Tibial nerve (tissue), 4 donors: ENCODE measurements around the gene NKD1. TPM values are rescaled to one million over a fixed set of nuclear protein-coding genes. Genes with fewer than 3 reads are reported as not detected.

Source experiments
- DNase-seq, 2 donors: peaks; one replicate each; pipeline ENCODE4 v3.0.0-alpha.2; 2019; ENCODE audit warnings: low spot score in 2 of 2
- H3K27ac ChIP-seq, 4 donors: fragments of 200-600 bp; sonication (generic) in 3 of 4; one replicate each; pipeline ENCODE4 v1.5.1; 2017 to 2019; ENCODE audit warnings: mild to moderate bottlenecking in 1 of 4
- H3K27me3 ChIP-seq, 2 donors: fragments of 200-600 bp; sonication (generic) in 1 of 2; one replicate each; pipeline versions ENCODE4 v1.5.1 to v1.6.0; 2017 to 2019
- H3K36me3 ChIP-seq, 3 donors: fragments of 200-600 bp; sonication (generic); one replicate each; pipeline ENCODE4 v1.5.1; 2018 to 2019
- H3K4me1 ChIP-seq, 4 donors: fragments of 200-600 bp; sonication (generic) in 3 of 4; one replicate each; pipeline ENCODE4 v1.5.1; 2017 to 2019
- H3K4me3 ChIP-seq, 4 donors: fragments of 200-600 bp; sonication (generic) in 3 of 4; one replicate each; pipeline ENCODE4 v1.5.1; 2017 to 2019; ENCODE audit warnings: mild to moderate bottlenecking in 1 of 4, moderate library complexity in 1 of 4
- H3K9me3 ChIP-seq, 4 donors: fragments of 200-600 bp; sonication (generic) in 3 of 4; one replicate each; pipeline ENCODE4 v1.5.1; 2017 to 2019
- CTCF ChIP-seq, 5 experiments: fragments of 200-600 bp in 3 of 5; fragments of 450-650 bp in 2 of 5; sonication (generic) in 3 of 5; IDR thresholded peaks; one replicate each; pipeline ENCODE4 v1.5.1; 2016 to 2019; ENCODE audit warnings: antibody characterized with exemption in 5 of 5, mild to moderate bottlenecking in 3 of 5, moderate library complexity in 2 of 5
- EP300 ChIP-seq, 2 donors: sonication (generic); formaldehyde crosslinking; IDR thresholded peaks; one replicate each; pipeline ENCODE4 v1.6.1; 2017; ENCODE audit warnings: antibody characterized with exemption in 2 of 2, mild to moderate bottlenecking in 1 of 2
- POLR2A ChIP-seq, 2 donors: fragments of 450-650 bp; IDR thresholded peaks; one replicate each; pipeline ENCODE4 v1.6.1; 2017; ENCODE audit warnings: antibody characterized with exemption in 2 of 2, mild to moderate bottlenecking in 2 of 2, moderate library complexity in 2 of 2
- whole genome bisulfite sequencing, 2 donors: methylation state at CpG; one replicate each; pipeline ENCODE4 v1.1.5; 2018; 5-methylcytosine and 5-hydroxymethylcytosine counted together
- total RNA-seq, 4 donors: library from RNA; depleted of rRNA; stranded (reverse); fragments of >200 nt; gene quantifications; one replicate each; pipeline ENCODE4 v1.1.0, GENCODE V29; 2016

The NKD1 gene
- total RNA-seq, 4 donors from 2014 or later, result 20.1 to 92.4 (median 43.1) TPM

GRCh38 chr16:50640391-50640790 lies 92.2 kb downstream of the NKD1 start:
- 78 to 90% methylated on average over 1 of the region's 1 CpG for WGBS, 2 donors

GRCh38 chr16:50640919-50641817 lies 93.0 kb downstream of the NKD1 start:
- DNase-seq, result no peak
- Histone ChIP-seq H3K9me3 (no peaks in the 10 kb centered on the region), H3K36me3 (no peaks in the 10 kb centered on the region), H3K27me3 (no peaks in the 10 kb centered on the region), H3K4me1 (peaks cover 0 to 5% (median 0%) of the 10 kb centered on the region in 4 donors), H3K27ac (no peak overlapping the region), H3K4me3 (no peak overlapping the region)
- 83 to 87% methylated on average over 13 to 15 of the region's 15 CpGs for WGBS, 2 donors
- TF ChIP-seq CTCF (IDR thresholded peaks at IDR 0.05), result no peak
- no peak for TF ChIP-seq EP300 (IDR thresholded peaks at IDR 0.05)
- no peak for TF ChIP-seq POLR2A (IDR thresholded peaks at IDR 0.05)

More at GRCh38 chr16:50640391-50640790, 92.2 kb downstream of the NKD1 start:
- no peak overlapping the region for H3K27ac ChIP-seq
- H3K9me3 ChIP-seq, result no peaks in the 10 kb centered on the region
- no peak for DNase-seq
- no peak overlapping the region for H3K4me3 ChIP-seq
- H3K4me1 ChIP-seq, result peaks cover 0 to 5% (median 0%) of the 10 kb centered on the region in 4 donors
- TF ChIP-seq EP300 (IDR thresholded peaks at IDR 0.05) (no peak), CTCF (IDR thresholded peaks at IDR 0.05) (no peak), POLR2A (IDR thresholded peaks at IDR 0.05) (no peak)
- no peaks in the 10 kb centered on the region for H3K36me3 ChIP-seq
- H3K27me3 ChIP-seq, result no peaks in the 10 kb centered on the region

GRCh38 chr16:50641818-50642187 lies 93.6 kb downstream of the NKD1 start:
- H3K4me1 ChIP-seq, result peaks cover 0 to 5% (median 0%) of the 10 kb centered on the region in 4 donors
- DNase-seq, result no peak
- no peaks in the 10 kb centered on the region for H3K27me3 ChIP-seq
- no peak overlapping the region for H3K27ac ChIP-seq
- H3K4me3 ChIP-seq, result no peak overlapping the region
- no peaks in the 10 kb centered on the region for H3K36me3 ChIP-seq
- 91 to 94% methylated on average over 4 of the region's 4 CpGs for WGBS, 2 donors
- no peaks in the 10 kb centered on the region for H3K9me3 ChIP-seq
- TF ChIP-seq EP300 (IDR thresholded peaks at IDR 0.05) (no peak), CTCF (IDR thresholded peaks at IDR 0.05) (no peak), POLR2A (IDR thresholded peaks at IDR 0.05) (no peak)

GRCh38 chr16:50642349-50642748 lies 94.2 kb downstream of the NKD1 start:
- H3K27me3 ChIP-seq, result no peaks in the 10 kb centered on the region
- no peaks in the 10 kb centered on the region for H3K9me3 ChIP-seq
- no peak for DNase-seq
- no peak overlapping the region for H3K27ac ChIP-seq
- H3K36me3 ChIP-seq, result no peaks in the 10 kb centered on the region
- WGBS, 2 donors, result 94 to 97% methylated on average over 5 of the region's 5 CpGs
- no peak for TF ChIP-seq EP300 (IDR thresholded peaks at IDR 0.05)
- no peak for TF ChIP-seq CTCF (IDR thresholded peaks at IDR 0.05)
- no peak for TF ChIP-seq POLR2A (IDR thresholded peaks at IDR 0.05)
- H3K4me1 ChIP-seq, result peaks cover 0 to 5% (median 0%) of the 10 kb centered on the region in 4 donors
- no peak overlapping the region for H3K4me3 ChIP-seq

GRCh38 chr16:50643192-50643591 lies 95.0 kb downstream of the NKD1 start:
- Histone ChIP-seq H3K4me1 (peaks cover 0 to 5% (median 0%) of the 10 kb centered on the region in 4 donors), H3K4me3 (no peak overlapping the region), H3K36me3 (no peaks in the 10 kb centered on the region), H3K9me3 (no peaks in the 10 kb centered on the region), H3K27me3 (no peaks in the 10 kb centered on the region), H3K27ac (no peak overlapping the region)
- TF ChIP-seq CTCF (IDR thresholded peaks at IDR 0.05), result no peak
- no peak for TF ChIP-seq EP300 (IDR thresholded peaks at IDR 0.05)
- no peak for TF ChIP-seq POLR2A (IDR thresholded peaks at IDR 0.05)
- no peak for DNase-seq
- 66 to 92% methylated on average over 2 to 4 of the region's 4 CpGs for WGBS, 2 donors
